Stimulated activated CD8-positive, alpha-beta memory T cell treated with anti-CD3 and anti-CD28 coated beads, Interleukin-4, amount 100 ng/mL, for 1 hour (primary cell): ENCODE results near the gene ARHGAP24.

Experiments used
- DNase-seq, 2 donors: peaks; one replicate each; pipeline ENCODE4 v3.0.0-alpha.2; 2020; ENCODE audit warnings: low read depth in 2 of 2, low spot score in 1 of 2

The ARHGAP24 gene

DNA sequence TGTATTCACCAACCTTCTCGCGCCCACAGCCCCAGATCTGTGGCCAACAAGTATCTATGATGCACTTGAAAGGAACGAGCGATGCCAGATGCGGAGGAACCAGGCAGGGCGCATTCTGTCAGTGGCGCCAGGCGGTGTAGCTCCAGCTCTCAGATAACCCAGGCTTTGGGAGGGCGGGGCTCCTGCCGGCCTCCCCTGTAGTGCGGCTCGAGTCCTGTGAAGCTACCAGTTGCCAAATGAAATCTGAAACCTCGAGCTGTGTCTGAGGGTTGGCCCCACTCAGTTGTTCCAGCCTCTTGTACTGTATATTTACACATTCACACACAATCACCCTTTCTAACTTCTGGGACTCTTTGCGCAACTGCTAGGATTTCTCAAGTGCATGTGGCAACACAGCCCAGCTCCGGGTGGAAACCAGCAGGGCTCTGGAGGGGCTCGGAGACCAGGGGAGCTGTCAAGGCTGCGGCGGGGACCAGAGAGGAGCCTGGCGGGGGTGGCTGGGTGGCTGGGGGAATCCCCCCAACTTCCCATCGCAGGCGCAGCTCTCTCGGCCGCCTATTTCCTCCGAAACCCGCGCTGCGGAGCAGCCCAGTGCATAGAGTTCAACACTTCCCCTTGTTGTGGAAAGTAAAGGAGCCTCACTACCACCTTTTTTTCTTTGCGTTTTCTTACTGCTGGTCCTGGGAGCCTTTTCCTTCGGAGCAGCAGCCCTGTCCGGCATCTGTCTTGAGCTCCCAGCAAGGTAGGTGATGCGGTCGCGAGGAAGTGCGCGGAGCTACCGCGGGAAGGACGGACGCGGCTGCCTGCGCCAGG lies at the start of gene ARHGAP24:
Gene ARHGAP24 (plus strand): TSS at position 333 of the 813 bp plus-strand sequence.
- no peak for DNase-seq

DNA sequence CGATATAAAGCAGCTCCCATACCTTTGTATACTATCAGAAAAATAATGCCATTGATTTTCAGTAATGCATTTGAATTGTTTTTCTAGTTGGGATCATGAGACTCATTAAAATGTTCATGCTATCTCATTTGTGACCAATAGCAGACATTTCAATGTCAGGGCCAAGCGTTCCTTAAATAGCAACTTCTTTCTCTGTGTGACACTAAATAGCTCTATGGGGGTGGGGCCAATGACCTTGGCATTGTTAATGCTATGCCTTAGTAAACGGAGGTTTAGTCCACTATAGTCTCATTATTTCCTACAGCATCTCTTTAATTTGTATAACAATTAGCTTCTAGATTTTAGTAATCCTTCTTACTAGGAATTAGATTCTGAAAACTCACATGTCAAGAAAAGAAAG lies 48.6 kb upstream of the ARHGAP24 start:
- DNase-seq, result no peak

- no peak for DNase-seq
These were observed 47.8 kb upstream of the ARHGAP24 start for GRCh38 chr4:85427123-85427522.

GRCh38 chr4:85430226-85430625 lies 44.7 kb upstream of the ARHGAP24 start:
- no peak for DNase-seq

- DNase-seq, result no peak
These were observed 44.3 kb upstream of the ARHGAP24 start for GRCh38 chr4:85430697-85431096.

DNA sequence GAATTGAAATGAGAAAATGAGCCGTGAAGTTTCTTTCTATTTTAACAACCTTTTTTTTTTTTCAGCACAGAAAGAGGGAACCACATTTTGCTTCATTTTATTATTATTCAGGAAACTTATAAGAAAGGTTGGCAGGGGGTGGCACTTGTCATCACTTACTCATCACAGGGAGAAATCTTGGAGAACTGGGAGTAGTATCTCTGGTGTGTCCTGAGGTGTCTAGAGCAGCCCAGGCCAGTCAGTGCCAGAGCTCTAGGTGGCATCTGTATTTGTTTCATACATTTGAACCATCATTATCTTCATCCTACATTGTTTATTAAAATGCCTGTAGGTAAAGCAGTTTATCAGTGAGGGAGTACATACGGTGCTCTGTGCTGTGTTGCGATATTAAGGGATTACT lies 43.8 kb upstream of the ARHGAP24 start:
- DNase-seq, result no peak

- DNase-seq, result no peak
These were observed 43.0 kb upstream of the ARHGAP24 start for GRCh38 chr4:85431881-85432485.

- DNase-seq, result no peak
These were observed 29.8 kb upstream of the ARHGAP24 start for GRCh38 chr4:85445050-85445639.

DNA sequence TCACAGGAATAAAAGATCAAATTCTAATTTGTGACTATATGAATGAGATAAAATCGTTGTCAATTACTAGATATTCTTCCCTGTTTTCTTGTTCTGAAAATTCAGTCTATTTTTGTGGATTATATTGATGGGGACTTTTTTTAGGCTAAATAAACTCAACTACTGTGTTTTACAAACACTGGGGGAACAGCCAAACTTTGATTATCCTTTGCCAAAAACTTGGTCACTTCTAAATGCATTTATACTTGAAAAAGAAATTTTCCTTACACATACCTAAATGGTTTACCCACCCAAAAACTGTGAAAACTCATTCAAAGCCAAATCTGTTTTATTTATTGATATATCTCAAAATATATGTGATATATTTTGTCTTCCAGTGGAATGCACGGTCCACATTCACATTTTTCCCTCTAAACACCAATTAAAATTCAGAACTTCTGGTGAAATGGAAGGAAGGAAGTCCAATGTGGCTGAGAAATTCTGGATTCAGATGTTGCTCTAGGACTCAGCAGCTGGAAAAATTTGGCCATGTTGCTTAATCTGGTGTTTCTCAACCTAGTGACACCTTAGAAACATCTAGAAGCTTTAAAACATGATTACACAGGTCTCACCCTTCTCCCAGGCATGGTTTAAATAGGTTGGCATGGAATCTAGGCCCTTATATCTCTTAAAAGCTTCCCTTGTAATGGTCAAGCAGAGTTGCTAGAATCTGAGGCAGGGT lies 28.6 kb upstream of the ARHGAP24 start:
- no peak for DNase-seq

DNA sequence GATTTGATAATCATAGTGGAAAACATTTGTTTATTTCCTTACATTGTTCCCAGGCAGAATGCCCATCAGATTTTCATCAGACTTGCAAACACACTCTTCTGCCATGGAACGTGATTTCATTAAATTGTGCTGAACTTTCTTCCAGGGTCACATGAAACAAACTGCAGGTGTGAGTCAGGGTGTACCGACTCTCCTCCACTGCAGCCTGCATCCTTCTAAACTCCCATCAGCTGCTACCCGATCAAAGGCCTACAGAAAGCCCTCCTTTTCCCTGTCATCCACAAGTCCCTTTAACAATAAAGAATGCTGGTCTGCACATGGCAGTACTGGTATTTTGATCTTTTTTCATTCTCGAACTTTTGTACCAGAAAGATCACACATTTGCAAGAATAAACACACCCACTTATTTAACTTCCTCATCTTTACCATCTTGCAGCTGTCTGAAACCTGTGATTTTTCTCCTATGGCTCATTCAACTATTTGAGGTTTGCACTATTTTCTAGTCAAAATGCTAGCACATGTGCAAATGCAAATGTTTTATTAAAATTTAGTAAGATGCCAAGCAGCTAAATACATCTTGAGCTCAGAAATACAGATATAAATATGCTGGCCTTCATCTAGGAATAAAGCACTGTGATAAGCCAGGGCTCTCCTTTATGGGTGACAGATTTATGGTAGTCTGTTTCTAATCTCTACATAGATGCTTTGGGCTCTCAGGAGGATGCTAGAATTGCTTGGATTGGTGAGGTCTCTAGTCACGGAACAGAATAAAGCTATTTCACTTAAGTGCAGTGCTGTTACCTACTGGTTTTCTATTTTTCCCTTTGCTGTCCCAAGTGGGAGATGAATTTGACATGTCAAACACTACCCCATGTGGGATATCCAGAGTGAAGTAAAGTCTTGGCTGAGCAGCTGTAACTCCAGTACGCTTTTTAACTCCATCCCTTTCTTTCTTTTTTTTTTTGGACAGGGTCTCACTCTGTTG lies 25.8 kb upstream of the ARHGAP24 start:
- DNase-seq, result no peak

DNA sequence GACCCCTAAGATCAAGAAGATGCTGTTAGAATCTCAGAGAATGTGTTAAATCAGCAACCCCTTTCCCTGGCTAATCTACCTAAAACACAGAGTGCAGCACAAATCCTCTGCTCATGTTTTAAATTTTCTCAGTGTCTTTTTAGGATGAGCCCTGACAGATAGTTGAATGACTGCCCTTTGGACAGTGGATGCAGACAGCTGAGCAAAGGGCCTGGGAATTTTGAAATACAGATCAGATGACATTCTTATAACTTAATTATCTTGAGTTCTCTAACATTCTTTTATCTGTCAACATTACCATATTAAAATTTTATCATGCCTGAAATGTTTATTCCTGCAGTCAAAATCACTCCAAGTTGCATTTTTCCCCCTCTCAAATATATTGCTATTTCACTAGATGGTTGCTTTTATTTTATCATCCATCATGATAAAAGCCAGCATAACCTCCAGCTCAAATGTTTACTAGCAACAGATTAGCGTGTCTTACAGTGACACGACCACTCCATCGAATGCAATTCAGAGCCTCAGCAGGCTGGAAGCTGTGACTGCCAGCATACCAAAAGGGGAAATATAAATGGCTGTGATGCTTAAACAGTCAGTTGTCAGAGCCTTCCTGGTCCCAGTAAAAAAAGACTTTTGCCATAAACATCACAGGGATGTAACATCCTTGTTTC lies 22.8 kb upstream of the ARHGAP24 start:
- DNase-seq, result no peak

- DNase-seq, result no peak
These were observed 19.0 kb upstream of the ARHGAP24 start for GRCh38 chr4:85455942-85456341.

- DNase-seq, result no peak
These were observed 17.0 kb upstream of the ARHGAP24 start for GRCh38 chr4:85457752-85458467.

DNA sequence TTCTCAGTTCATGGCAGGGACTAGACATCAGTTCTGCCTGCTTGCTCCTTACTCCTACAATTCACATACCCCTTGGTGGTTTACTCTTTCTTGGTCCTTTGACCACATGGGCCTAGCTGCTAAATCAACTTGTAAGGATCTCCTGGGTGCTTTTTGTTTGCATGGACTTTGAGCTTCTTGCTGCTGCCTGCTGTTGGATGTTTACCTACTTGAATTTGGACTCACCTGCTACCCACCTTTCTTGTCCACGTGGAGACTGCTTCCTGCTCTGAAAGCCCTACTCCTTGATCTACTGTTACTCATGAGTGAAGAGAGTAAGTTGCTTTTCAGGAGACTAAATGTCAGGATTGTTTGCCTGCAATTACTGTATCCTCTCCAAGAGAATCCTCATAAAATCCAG lies 15.2 kb upstream of the ARHGAP24 start:
- no peak for DNase-seq

- no peak for DNase-seq
These were observed 594 bp upstream of the ARHGAP24 start for GRCh38 chr4:85474356-85474755.

GRCh38 chr4:85475631-85476233 lies 782 bp downstream of the ARHGAP24 start:
- no peak for DNase-seq

GRCh38 chr4:85476381-85476780 lies 1.4 kb downstream of the ARHGAP24 start:
- no peak for DNase-seq

GRCh38 chr4:85477534-85477933 lies 2.6 kb downstream of the ARHGAP24 start:
- no peak for DNase-seq

- DNase-seq, result no peak
These were observed 3.6 kb downstream of the ARHGAP24 start for GRCh38 chr4:85478576-85478975.
